ENCODE data around the gene LRRC1.

Gene LRRC1

GRCh38 chr6:53830366-53830765, 35.6 kb downstream of the LRRC1 start:
- no peak for TF ChIP-seq CTCF (IDR thresholded peaks at IDR 0.05; ENCODE audit: low read depth, low read length, missing control alignments)
- DNase-seq (ENCODE audit: low read depth): no peak

GRCh38 chr6:53831081-53831869, 36.5 kb downstream of the LRRC1 start:
- H3K4me3 ChIP-seq (ENCODE audit: low read depth, low read length): no peak overlapping the region
- DNase-seq (ENCODE audit: low read depth): no peak
- TF ChIP-seq CTCF (IDR thresholded peaks at IDR 0.05; ENCODE audit: low read depth, low read length, missing control alignments): no peak

More at GRCh38 chr6:53830366-53830765, 35.6 kb downstream of the LRRC1 start:
- H3K4me3 ChIP-seq (ENCODE audit: low read depth, low read length): no peak overlapping the region

GRCh38 chr6:53831936-53832660, 37.3 kb downstream of the LRRC1 start:
- TF ChIP-seq CTCF (IDR thresholded peaks at IDR 0.05; ENCODE audit: low read depth, low read length, missing control alignments): no peak
- no peak overlapping the region for H3K4me3 ChIP-seq (ENCODE audit: low read depth, low read length)
- no peak for DNase-seq (ENCODE audit: low read depth)

GRCh38 chr6:53833155-53833554, 38.4 kb downstream of the LRRC1 start:
- DNase-seq (ENCODE audit: low read depth): no peak
- TF ChIP-seq CTCF (IDR thresholded peaks at IDR 0.05; ENCODE audit: low read depth, low read length, missing control alignments): no peak
- H3K4me3 ChIP-seq (ENCODE audit: low read depth, low read length): no peak overlapping the region

- no peak overlapping the region for H3K4me3 ChIP-seq (ENCODE audit: low read depth, low read length)
- DNase-seq (ENCODE audit: low read depth): no peak
- TF ChIP-seq CTCF (IDR thresholded peaks at IDR 0.05; ENCODE audit: low read depth, low read length, missing control alignments): no peak
These were observed 39.3 kb downstream of the LRRC1 start for GRCh38 chr6:53834132-53834531.

GRCh38 chr6:53837865-53838769, 43.3 kb downstream of the LRRC1 start:
- no peak for TF ChIP-seq CTCF (IDR thresholded peaks at IDR 0.05; ENCODE audit: low read depth, low read length, missing control alignments)
- no peak for DNase-seq (ENCODE audit: low read depth)
- no peak overlapping the region for H3K4me3 ChIP-seq (ENCODE audit: low read depth, low read length)
